Central memory CD8-positive, alpha-beta T cell (primary cell): ENCODE data around the gene GID8.

Source experiments
- ATAC-seq: fragments of 150-1000 bp; cut with Tn5 transposase; replicated peaks from 2 replicates; pipeline ENCODE4 v1.10.0; 2022; ENCODE audit warnings: mild to moderate bottlenecking, moderate FRiP score, moderate number of reproducible peaks; ENCODE audit not compliant: poor library complexity, severe bottlenecking; ENCODE audit errors: extremely low read depth
- DNase-seq, 2 donors: peaks; one replicate each; pipeline ENCODE4 v3.0.0; 2021; ENCODE audit warnings: low spot score in 2 of 2
- H3K27ac Mint-ChIP-seq: one replicate; pipeline ENCODE4 v1.8.0; 2022; ENCODE audit warnings: low read depth, mild to moderate bottlenecking, moderate library complexity, mixed read lengths
- H3K27me3 Mint-ChIP-seq: one replicate; pipeline ENCODE4 v1.8.0; 2022; ENCODE audit warnings: mixed read lengths
- H3K36me3 Mint-ChIP-seq: one replicate; pipeline ENCODE4 v1.8.0; 2022; ENCODE audit warnings: mild to moderate bottlenecking, moderate library complexity, mixed read lengths; ENCODE audit not compliant: insufficient read depth
- H3K4me1 Mint-ChIP-seq: one replicate; pipeline ENCODE4 v1.8.0; 2022; ENCODE audit warnings: mixed read lengths
- H3K4me3 Mint-ChIP-seq: one replicate; pipeline ENCODE4 v1.8.0; 2022; ENCODE audit warnings: mild to moderate bottlenecking, moderate library complexity, mixed read lengths
- H3K9me3 Mint-ChIP-seq: one replicate; pipeline ENCODE4 v1.8.0; 2022; ENCODE audit warnings: mixed read lengths

The GID8 gene

DNA sequence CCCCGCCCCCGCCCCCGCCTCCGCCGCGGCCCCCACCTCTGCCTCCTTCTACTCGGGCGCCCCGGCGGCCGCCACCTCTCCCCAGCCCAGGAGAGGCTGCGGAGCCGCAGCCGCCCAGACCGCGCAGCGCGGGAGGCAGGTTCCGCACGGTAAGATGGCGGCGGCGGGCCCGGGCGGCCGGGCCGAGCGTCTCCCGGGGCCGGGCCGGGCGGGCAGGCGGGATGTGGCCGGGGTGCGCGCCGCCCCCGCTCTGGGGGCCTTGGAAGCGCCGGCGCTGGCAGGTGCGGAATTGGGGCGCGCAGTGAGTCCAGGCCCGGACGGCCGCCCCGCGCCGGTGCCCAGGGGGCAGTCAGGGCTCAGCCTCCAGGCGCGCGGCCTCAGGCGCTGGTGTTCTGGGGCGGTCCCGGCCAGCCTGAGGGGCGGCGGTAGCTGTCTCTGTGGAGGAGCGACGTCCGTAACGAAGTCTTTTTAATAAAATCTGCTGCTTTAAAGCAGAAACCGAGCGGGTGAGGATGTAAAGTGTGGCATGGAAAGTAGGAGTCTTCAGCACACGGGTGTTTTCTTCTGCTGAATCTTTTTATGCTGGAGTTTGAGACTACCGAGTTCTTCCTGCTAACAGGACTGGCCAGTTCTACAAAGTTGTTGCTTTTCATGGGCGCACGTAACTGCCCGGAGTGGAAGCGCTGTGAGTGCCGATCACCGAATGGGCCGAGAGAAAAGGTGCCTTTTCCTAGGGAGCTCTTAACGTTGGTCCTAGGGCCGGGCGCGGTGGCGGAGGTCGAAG is at the start of gene GID8:
Gene GID8 (plus strand): TSS at position 43 of the 784 bp plus-strand sequence. CDS start 3,356 bp downstream, outside the sequence.
- Mint-ChIP-seq H3K27me3 (no peaks in the 10 kb centered on the region), H3K27ac (peak within 1 kb of the TSS; percentile 94), H3K9me3 (no peaks in the 10 kb centered on the region), H3K36me3 (peaks cover 18% of the 10 kb centered on the region), H3K4me3 (peak within 1 kb of the TSS; percentile 97), H3K4me1 (peaks cover 31% of the 10 kb centered on the region)
- peak; percentile 61 for ATAC-seq
- peak in 1 of 2 donors; percentile 36 for DNase-seq

DNA sequence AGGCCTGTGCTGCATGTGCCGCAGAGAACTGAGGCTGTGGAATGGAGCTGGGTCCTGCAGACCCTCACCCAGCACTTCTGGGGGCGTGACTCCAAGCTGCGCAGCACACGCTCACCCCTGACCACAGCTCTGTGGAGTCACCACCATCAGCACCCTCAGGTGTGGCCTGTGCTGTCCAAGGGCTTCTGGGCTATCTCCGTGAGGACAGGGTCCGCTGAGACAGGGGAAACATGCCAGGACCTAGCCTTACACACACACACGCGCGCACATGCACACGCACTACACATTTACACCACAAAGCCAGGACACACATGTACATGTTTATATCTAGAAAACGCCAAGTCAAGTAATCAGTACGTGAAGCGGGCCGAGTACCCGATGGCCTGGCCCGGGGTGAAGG is 49.5 kb upstream of the GID8 start:
- Mint-ChIP-seq H3K36me3 (peaks cover 50% of the 10 kb centered on the region), H3K27me3 (no peaks in the 10 kb centered on the region), H3K27ac (no peak overlapping the region), H3K4me1 (peaks cover 6% of the 10 kb centered on the region), H3K4me3 (no peak overlapping the region), H3K9me3 (no peaks in the 10 kb centered on the region)
- no peak for ATAC-seq
- DNase-seq = no peak

DNA sequence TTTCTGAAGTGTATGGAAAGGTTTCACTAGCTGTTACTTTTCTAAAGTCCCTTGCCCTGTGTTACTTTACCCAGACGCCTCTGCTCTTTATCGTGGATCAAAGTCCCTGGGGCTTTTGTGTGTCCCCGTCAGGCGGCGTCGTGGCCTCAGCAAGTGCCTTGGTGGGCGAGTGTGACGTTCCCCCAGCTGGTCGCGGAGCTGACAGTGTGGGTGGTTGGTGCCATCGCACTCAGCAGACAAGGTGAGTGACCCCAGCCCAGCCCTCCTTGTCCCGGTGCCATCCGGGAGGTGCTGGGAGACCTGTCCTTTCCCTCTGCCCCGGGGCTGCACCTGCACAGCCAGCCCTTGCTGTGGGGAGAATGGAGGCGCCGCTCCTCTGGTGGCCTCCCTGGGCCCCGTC is 49.0 kb upstream of the GID8 start:
- Mint-ChIP-seq H3K4me3 (no peak overlapping the region), H3K4me1 (peaks cover 6% of the 10 kb centered on the region), H3K27me3 (no peaks in the 10 kb centered on the region), H3K27ac (no peak overlapping the region), H3K36me3 (peaks cover 55% of the 10 kb centered on the region), H3K9me3 (no peaks in the 10 kb centered on the region)
- ATAC-seq (no peak), DNase-seq (no peak)

DNA sequence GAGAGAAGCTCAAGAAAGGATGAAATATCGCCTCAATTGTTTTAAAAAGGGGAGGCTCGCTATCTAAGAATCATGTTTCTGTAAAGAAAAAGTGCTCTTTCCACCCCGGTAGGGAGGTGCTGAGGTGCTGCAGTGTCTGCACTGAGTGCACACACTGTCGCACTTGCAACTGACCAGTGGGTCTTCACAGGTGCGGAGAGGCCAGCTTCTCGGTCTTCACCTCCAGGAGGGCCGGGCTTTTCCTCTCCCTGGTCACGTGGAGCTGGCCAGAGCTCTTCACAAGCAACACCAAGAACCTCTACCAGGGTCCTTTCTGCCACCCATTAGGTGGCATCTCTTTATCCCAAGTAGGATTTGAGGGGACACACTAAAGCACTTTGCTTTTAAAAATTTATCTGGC is 48.5 kb upstream of the GID8 start:
- no peaks in the 10 kb centered on the region for H3K9me3 Mint-ChIP-seq
- peaks cover 60% of the 10 kb centered on the region for H3K36me3 Mint-ChIP-seq
- H3K4me1 Mint-ChIP-seq = peaks cover 6% of the 10 kb centered on the region
- no peak for ATAC-seq
- no peaks in the 10 kb centered on the region for H3K27me3 Mint-ChIP-seq
- H3K4me3 Mint-ChIP-seq = no peak overlapping the region
- H3K27ac Mint-ChIP-seq = no peak overlapping the region
- DNase-seq = no peak

DNA sequence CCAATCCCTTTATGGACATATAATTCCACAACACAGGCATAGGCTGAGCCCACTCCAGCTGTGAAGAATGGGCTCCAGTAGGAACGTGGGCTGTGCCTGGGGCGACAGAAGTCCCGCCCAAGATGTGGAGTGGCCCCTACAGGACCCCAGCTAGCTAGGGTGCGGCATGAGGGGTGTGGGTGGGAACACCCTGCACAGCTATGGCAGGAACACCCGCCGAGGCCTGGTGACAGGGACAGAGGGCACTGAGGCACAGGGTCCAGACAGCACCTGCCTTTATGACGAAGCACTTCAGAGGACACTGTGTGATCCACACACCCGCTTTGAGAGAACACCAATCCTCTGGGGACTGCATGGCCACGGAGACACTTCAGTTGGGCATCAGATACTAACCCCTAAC is 48.1 kb upstream of the GID8 start:
- Mint-ChIP-seq H3K27ac (no peak overlapping the region), H3K27me3 (no peaks in the 10 kb centered on the region), H3K4me1 (peaks cover 6% of the 10 kb centered on the region), H3K36me3 (peaks cover 65% of the 10 kb centered on the region), H3K9me3 (no peaks in the 10 kb centered on the region), H3K4me3 (no peak overlapping the region)
- no peak for DNase-seq
- ATAC-seq = no peak

DNA sequence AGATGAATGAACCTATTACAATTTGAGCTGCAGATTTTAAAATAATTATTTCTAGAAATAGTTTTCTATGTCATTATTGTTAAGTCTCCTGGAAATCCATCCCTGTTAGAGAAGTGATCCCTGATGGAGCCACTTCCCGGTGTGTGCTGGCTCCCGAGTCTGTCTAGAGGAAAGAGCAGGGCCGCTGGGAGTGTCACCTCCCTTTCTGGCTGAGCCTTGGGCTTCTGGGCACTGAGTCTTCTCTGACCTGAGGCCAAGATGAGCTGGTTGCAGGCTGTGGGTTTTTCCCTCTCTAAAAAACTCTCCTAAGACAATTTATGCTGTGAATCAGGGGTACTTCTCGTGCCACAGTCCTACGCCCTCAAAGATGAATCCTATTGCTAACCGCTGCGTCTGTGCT is 47.5 kb upstream of the GID8 start:
- Mint-ChIP-seq H3K27me3 (no peaks in the 10 kb centered on the region), H3K27ac (no peak overlapping the region), H3K36me3 (peaks cover 69% of the 10 kb centered on the region), H3K4me1 (peaks cover 6% of the 10 kb centered on the region), H3K9me3 (no peaks in the 10 kb centered on the region), H3K4me3 (no peak overlapping the region)
- DNase-seq (no peak), ATAC-seq (no peak)

DNA sequence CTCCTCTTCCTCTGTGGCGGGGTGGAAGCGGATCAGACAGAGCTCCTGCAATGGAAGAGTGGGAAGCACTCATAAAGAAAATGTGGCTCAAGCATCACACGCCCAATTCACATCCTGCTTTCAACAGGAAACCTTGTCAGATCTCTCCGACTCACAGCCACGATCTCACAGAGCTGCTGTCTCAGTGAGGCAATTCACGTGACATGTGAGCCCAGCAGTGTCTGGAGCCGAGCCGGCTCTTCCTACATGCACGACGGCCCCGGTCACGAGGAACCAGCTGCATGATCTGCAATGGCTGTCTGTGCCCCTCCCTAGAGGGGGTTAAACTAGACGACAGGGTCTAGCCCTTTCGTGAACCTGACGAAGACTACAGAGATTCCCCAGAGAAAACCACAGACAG is 46.8 kb upstream of the GID8 start:
- H3K9me3 Mint-ChIP-seq = no peaks in the 10 kb centered on the region
- no peak overlapping the region for H3K27ac Mint-ChIP-seq
- DNase-seq (no peak), ATAC-seq (no peak)
- H3K4me1 Mint-ChIP-seq = peaks cover 6% of the 10 kb centered on the region
- peaks cover 74% of the 10 kb centered on the region for H3K36me3 Mint-ChIP-seq
- no peak overlapping the region for H3K4me3 Mint-ChIP-seq
- H3K27me3 Mint-ChIP-seq = no peaks in the 10 kb centered on the region

DNA sequence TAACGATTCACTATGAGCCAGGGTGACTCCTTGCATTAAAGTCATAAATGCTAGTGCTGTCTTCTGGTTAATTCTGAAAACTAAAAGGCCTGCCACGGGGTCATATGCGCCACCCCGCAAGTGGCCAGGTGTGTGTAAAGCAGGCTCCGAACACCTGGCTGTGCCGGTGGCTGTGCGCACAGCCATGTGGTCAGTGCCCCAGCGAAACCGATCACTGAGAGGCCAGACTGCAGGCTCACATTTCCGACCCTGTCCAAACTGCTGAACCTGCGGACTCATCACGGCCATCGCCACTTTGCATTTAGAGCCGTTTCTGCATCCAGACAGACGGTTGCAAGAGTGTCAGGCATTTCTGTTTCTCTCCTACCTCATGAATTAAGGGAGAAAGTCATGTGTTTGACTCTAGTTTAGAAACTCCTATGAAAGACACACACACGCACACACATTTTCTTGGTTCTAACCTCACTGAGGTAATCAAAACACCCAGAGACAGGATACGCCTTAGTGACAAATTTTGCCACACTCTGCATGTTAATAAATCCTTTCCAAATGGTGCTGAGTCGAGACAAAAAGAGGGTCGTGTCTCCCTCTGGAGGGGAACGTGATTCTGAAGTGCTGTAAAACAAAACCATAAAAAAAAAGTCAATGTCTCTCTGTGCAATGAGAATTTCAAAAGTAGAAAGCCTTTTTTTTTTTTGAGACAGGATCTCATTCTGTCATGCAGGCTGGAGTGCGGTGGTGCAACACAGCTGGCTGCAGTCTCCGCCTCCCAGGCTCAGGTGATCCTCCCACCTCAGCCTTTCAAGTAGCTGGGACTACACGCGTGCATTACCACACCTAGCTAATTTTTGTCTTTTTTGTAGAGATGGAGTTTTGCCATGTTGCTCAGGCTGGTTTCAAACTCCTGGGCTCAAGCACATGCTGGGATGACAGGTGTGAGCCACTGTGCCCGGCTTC is 45.3 kb upstream of the GID8 start:
- DNase-seq (no peak), ATAC-seq (no peak)
- Mint-ChIP-seq H3K36me3 (peaks cover 74% of the 10 kb centered on the region), H3K4me1 (peaks cover 3% of the 10 kb centered on the region), H3K4me3 (no peak overlapping the region), H3K27ac (no peak overlapping the region), H3K9me3 (no peaks in the 10 kb centered on the region), H3K27me3 (no peaks in the 10 kb centered on the region)

DNA sequence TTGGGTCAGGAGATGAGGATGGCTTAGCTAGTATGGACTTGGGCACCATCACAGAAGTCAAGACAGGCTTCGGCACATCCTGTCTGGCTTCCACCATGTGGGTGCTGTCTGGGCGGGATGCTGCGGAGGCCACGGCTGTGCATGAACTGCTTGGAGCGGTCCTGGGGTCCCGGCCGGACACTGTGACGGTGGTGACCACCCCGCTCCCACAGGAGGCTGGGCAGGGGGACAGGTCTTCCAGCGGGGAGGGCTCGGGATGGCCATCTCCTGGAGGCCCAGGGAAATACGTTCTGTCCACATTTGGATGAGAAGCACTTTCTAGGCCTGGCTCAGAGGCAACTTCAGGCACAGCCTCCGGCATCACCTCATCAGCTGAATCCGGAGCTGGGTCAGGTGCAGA is 44.2 kb upstream of the GID8 start:
- Mint-ChIP-seq H3K36me3 (peaks cover 65% of the 10 kb centered on the region), H3K27ac (no peak overlapping the region), H3K9me3 (no peaks in the 10 kb centered on the region), H3K27me3 (no peaks in the 10 kb centered on the region), H3K4me1 (peaks cover 14% of the 10 kb centered on the region), H3K4me3 (no peak overlapping the region)
- ATAC-seq (no peak), DNase-seq (no peak)

DNA sequence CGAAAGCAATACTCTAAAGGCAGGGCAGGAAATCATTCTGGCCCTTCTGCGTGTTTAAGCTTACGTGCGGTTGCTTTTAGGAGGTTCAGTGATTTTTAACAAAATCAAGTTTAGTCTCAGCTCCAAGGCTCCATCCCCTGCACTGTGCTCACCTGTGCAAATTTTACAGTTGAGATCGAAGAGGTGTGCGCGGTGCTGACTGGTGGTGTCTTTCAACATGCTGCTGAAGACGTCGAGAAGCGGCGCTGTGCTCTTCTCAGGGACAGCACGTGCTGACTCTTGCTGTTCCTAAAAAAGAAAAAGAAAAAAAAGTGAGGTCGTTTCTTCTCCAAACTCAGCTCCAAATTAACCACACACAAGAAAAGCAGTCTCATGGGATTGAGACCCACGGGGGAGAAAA is 43.7 kb upstream of the GID8 start:
- no peak for DNase-seq
- no peak overlapping the region for H3K27ac Mint-ChIP-seq
- peaks cover 63% of the 10 kb centered on the region for H3K36me3 Mint-ChIP-seq
- H3K4me1 Mint-ChIP-seq = peaks cover 20% of the 10 kb centered on the region
- no peaks in the 10 kb centered on the region for H3K27me3 Mint-ChIP-seq
- no peak for ATAC-seq
- no peak overlapping the region for H3K4me3 Mint-ChIP-seq
- no peaks in the 10 kb centered on the region for H3K9me3 Mint-ChIP-seq

DNA sequence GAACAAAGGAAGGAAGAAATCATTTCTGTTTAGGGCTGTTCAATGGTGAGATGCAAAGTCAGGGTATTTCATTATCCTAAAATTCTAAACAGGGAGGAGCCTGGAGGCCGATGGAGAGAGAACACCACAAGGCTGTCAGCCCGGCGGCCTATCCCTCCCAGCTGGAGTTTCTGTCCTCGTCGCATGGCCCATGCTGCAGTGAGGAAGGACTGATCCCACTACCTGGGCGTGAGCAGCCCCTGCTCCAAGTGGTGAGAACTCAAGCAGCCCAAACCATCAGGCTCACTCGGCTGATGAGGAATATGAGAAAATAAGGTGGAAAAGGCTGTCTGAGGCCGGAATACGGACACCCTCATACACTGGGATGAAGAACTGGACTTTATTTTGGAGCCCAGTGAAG is 42.4 kb upstream of the GID8 start:
- no peaks in the 10 kb centered on the region for H3K27me3 Mint-ChIP-seq
- H3K36me3 Mint-ChIP-seq = peaks cover 67% of the 10 kb centered on the region
- no peak overlapping the region for H3K27ac Mint-ChIP-seq
- DNase-seq (no peak), ATAC-seq (no peak)
- peaks cover 32% of the 10 kb centered on the region for H3K4me1 Mint-ChIP-seq
- no peaks in the 10 kb centered on the region for H3K9me3 Mint-ChIP-seq
- H3K4me3 Mint-ChIP-seq = no peak overlapping the region

DNA sequence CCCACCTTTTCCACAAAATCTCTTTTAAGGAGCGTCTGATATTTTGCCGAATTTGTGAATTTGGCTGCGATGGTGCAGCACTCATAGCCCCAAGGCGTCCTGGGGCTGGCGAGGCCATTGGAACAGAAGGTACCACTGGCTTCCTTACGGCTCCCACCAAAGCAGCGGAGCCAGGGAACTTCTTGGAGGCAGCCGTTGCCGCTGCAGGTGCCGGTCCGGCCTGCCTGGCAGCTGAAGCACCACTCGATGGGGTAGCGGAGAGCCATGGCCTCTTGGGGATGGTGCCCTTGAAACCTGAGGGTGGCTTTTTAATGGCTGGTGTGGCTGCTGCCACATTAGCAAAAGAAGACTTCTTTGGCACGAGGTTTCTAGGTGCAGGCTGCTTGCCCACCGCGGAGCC is 41.4 kb upstream of the GID8 start:
- H3K4me3 Mint-ChIP-seq = no peak overlapping the region
- no peak for ATAC-seq
- H3K4me1 Mint-ChIP-seq = peaks cover 35% of the 10 kb centered on the region
- no peaks in the 10 kb centered on the region for H3K27me3 Mint-ChIP-seq
- H3K36me3 Mint-ChIP-seq = peaks cover 61% of the 10 kb centered on the region
- no peaks in the 10 kb centered on the region for H3K9me3 Mint-ChIP-seq
- DNase-seq = no peak
- peak overlapping the region; percentile 71 for H3K27ac Mint-ChIP-seq

DNA sequence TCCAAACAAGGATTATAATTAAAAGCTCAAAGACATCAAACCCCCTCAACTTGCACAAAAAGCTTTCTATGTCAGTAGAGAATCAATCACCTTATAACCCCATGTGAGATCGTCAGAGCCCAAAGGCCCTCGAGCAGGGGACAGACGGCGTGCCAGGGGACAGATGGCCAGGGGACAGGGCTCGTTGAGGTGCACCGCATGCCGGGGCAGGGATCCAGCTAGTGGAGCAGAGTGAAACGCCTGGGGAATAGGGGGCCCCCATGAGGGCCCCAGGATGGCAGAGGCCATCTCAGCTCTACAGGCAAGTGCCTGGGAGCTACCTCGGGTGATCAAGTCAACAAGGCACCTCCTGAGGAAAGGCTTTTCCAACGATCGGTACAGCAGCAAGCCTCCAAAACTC is 40.3 kb upstream of the GID8 start:
- no peak for DNase-seq
- no peak overlapping the region for H3K4me3 Mint-ChIP-seq
- no peaks in the 10 kb centered on the region for H3K9me3 Mint-ChIP-seq
- peaks cover 60% of the 10 kb centered on the region for H3K36me3 Mint-ChIP-seq
- H3K4me1 Mint-ChIP-seq = peaks cover 35% of the 10 kb centered on the region
- no peak for ATAC-seq
- no peak overlapping the region for H3K27ac Mint-ChIP-seq
- H3K27me3 Mint-ChIP-seq = no peaks in the 10 kb centered on the region
